Large intestine (tissue), 3 donors: ENCODE data around the gene TARP.
"Not testable (repeated sequence)": the region's sequence is repeated elsewhere in the genome, so short reads cannot be mapped to it uniquely, and the experiment has no call there.

ENCODE experiments used
- DNase-seq, 2 donors: peaks; one replicate each; pipeline versions ENCODE4 v3.0.0 to v3.0.0-alpha.2; 2013
- H3K27ac ChIP-seq: one replicate; pipeline ENCODE4 v1.5.1; 2013; ENCODE audit warnings: low read length
- H3K27me3 ChIP-seq: 2 replicates; pipeline ENCODE4 v1.6.1; 2013; ENCODE audit warnings: low read length; ENCODE audit not compliant: control insufficient read depth, insufficient read depth
- H3K36me3 ChIP-seq: 2 replicates; pipeline ENCODE4 v1.6.1; 2013; ENCODE audit warnings: low read length; ENCODE audit not compliant: control insufficient read depth, insufficient read depth
- H3K4me1 ChIP-seq: one replicate; pipeline ENCODE4 v1.6.1; 2013; ENCODE audit warnings: low read length; ENCODE audit not compliant: control insufficient read depth, insufficient read depth
- H3K4me3 ChIP-seq: one replicate; pipeline ENCODE4 v1.5.1; 2013; ENCODE audit warnings: low read length
- H3K9me3 ChIP-seq: one replicate; pipeline ENCODE4 v1.6.1; 2013; ENCODE audit warnings: mild to moderate bottlenecking, low read depth, low read length, moderate library complexity; ENCODE audit not compliant: control insufficient read depth
- WGBS: methylation state at CpG from one replicate; pipeline ENCODE4 v1.1.5; 2013; ENCODE audit warnings: low lambda C conversion rate; ENCODE audit not compliant: insufficient coverage; 5-methylcytosine and 5-hydroxymethylcytosine counted together

TARP gene

GRCh38 chr7:38282081-38282480 is 8.6 kb upstream of the TARP start:
- 60% methylated on average over 1 of the region's 3 CpGs for WGBS
- DNase-seq = no peak
- Histone ChIP-seq H3K36me3 (no peaks in the 10 kb centered on the region), H3K27ac (no peak overlapping the region), H3K4me3 (no peak overlapping the region), H3K9me3 (no peaks in the 10 kb centered on the region), H3K4me1 (no peaks in the 10 kb centered on the region), H3K27me3 (peaks cover 2% of the 10 kb centered on the region)

GRCh38 chr7:38281266-38281665 is 7.8 kb upstream of the TARP start:
- DNase-seq = no peak
- no peaks in the 10 kb centered on the region for H3K9me3 ChIP-seq
- no peak overlapping the region for H3K4me3 ChIP-seq
- no peak overlapping the region for H3K27ac ChIP-seq
- no peaks in the 10 kb centered on the region for H3K36me3 ChIP-seq
- H3K4me1 ChIP-seq = no peaks in the 10 kb centered on the region
- H3K27me3 ChIP-seq = peaks cover 2% of the 10 kb centered on the region

- Histone ChIP-seq H3K27ac (no peak overlapping the region), H3K9me3 (no peaks in the 10 kb centered on the region), H3K4me3 (no peak overlapping the region), H3K4me1 (no peaks in the 10 kb centered on the region), H3K36me3 (no peaks in the 10 kb centered on the region), H3K27me3 (peaks cover 2% of the 10 kb centered on the region)
- DNase-seq = no peak
- no CpG with 5 or more reads among the region's 3 CpGs for WGBS
These were observed 7.3 kb upstream of the TARP start for GRCh38 chr7:38280707-38281106.

- WGBS = no CpG with 5 or more reads among the region's 1 CpG
- Histone ChIP-seq H3K27me3 (no peaks in the 10 kb centered on the region), H3K4me1 (no peaks in the 10 kb centered on the region), H3K36me3 (no peaks in the 10 kb centered on the region), H3K27ac (no peak overlapping the region), H3K9me3 (no peaks in the 10 kb centered on the region), H3K4me3 (no peak overlapping the region)
- DNase-seq = no peak
These were observed 6.6 kb upstream of the TARP start for GRCh38 chr7:38280000-38280399.

- Histone ChIP-seq H3K27ac (no peak overlapping the region), H3K9me3 (no peaks in the 10 kb centered on the region), H3K4me3 (no peak overlapping the region), H3K4me1 (no peaks in the 10 kb centered on the region), H3K27me3 (no peaks in the 10 kb centered on the region), H3K36me3 (no peaks in the 10 kb centered on the region)
- WGBS = 80% methylated on average over 1 of the region's 6 CpGs
- DNase-seq = no peak
These were observed 2.9 kb upstream of the TARP start for GRCh38 chr7:38276096-38276877.

- Histone ChIP-seq H3K9me3 (no peaks in the 10 kb centered on the region), H3K27ac (no peak overlapping the region), H3K4me3 (no peak overlapping the region), H3K4me1 (no peaks in the 10 kb centered on the region), H3K27me3 (no peaks in the 10 kb centered on the region), H3K36me3 (no peaks in the 10 kb centered on the region)
- DNase-seq = no peak
- WGBS = no CpG with 5 or more reads among the region's 3 CpGs
These were observed 1.6 kb upstream of the TARP start for GRCh38 chr7:38274927-38275620.

GRCh38 chr7:38274486-38274885 is 1.1 kb upstream of the TARP start:
- Histone ChIP-seq H3K4me1 (no peaks in the 10 kb centered on the region), H3K27me3 (no peaks in the 10 kb centered on the region), H3K4me3 (no peak overlapping the region), H3K36me3 (no peaks in the 10 kb centered on the region), H3K9me3 (no peaks in the 10 kb centered on the region), H3K27ac (no peak overlapping the region)
- 89% methylated on average over 2 of the region's 4 CpGs for WGBS
- DNase-seq = no peak

GRCh38 chr7:38270405-38270804 is 3.0 kb downstream of the TARP start:
- H3K4me1 ChIP-seq, H3K4me3 ChIP-seq, H3K27me3 ChIP-seq, H3K36me3 ChIP-seq, DNase-seq, H3K9me3 ChIP-seq, H3K27ac ChIP-seq: not testable (repeated sequence)
- WGBS = no CpG with 5 or more reads among the region's 2 CpGs

GRCh38 chr7:38269704-38270346 is 3.6 kb downstream of the TARP start:
- DNase-seq, H3K9me3 ChIP-seq, H3K4me1 ChIP-seq, H3K27me3 ChIP-seq, H3K27ac ChIP-seq, H3K4me3 ChIP-seq, H3K36me3 ChIP-seq: not testable (repeated sequence)
- no CpG with 5 or more reads among the region's 4 CpGs for WGBS

GRCh38 chr7:38265958-38266357 is 7.5 kb downstream of the TARP start:
- not testable (repeated sequence) for H3K27me3 ChIP-seq, DNase-seq, H3K27ac ChIP-seq, H3K4me1 ChIP-seq, H3K9me3 ChIP-seq, H3K36me3 ChIP-seq, H3K4me3 ChIP-seq
- WGBS = 100% methylated on average over 2 of the region's 3 CpGs
